ENCODE results near the gene MACROD2.

GRCh38 chr20:15807271-15807670 lies 1812.0 kb downstream of the MACROD2 start:
- TF ChIP-seq POLR2A (IDR thresholded peaks at IDR 0.05) = no peak
- TF ChIP-seq CTCF (IDR thresholded peaks at IDR 0.05) = no peak
